CD14-positive monocyte (primary cell): Measurements from ENCODE around the gene MED27. TPM values are rescaled to one million over a fixed set of nuclear protein-coding genes. Genes with fewer than 3 reads are reported as not detected.

ENCODE experiments used
- DNase-seq, 3 donors: peaks; one replicate each; pipeline ENCODE4 v3.0.0-alpha.2; 2011 to 2022
- H2AFZ ChIP-seq: 2 replicates; pipeline ENCODE4 v1.6.0; 2012; ENCODE audit warnings: mild to moderate bottlenecking, low read depth, low read length, inconsistent platforms; ENCODE audit not compliant: insufficient read depth, poor library complexity, severe bottlenecking
- H3K27ac ChIP-seq, 2 donors: 1 replicate in 1 of 2; 2 replicates in 1 of 2; pipeline ENCODE4 v1.5.1; 2012 to 2013; ENCODE audit warnings: low read length in 2 of 2, control low read depth in 1 of 2, inconsistent platforms in 1 of 2, low read depth in 1 of 2, mild to moderate bottlenecking in 1 of 2
- H3K27me3 ChIP-seq, 2 donors: one replicate each; pipeline versions ENCODE4 v1.6.0 to v1.6.1; 2011 to 2013; ENCODE audit warnings: low read length in 2 of 2; ENCODE audit not compliant: control insufficient read depth in 2 of 2, insufficient read depth in 2 of 2
- H3K36me3 ChIP-seq, 2 donors: replicated peaks in 1 of 2; 1 replicate in 1 of 2; 2 replicates in 1 of 2; pipeline versions ENCODE4 v1.5.1 to v1.6.1; 2012 to 2013; ENCODE audit warnings: low read length in 2 of 2, control low read depth in 1 of 2, inconsistent platforms in 1 of 2, mild to moderate bottlenecking in 1 of 2; ENCODE audit not compliant: insufficient read depth in 2 of 2, control insufficient read depth in 1 of 2
- H3K4me1 ChIP-seq, 2 donors: 1 replicate in 1 of 2; 2 replicates in 1 of 2; pipeline versions ENCODE4 v1.5.1 to v1.6.1; 2012 to 2013; ENCODE audit warnings: low read length in 2 of 2, control low read depth in 1 of 2, inconsistent platforms in 1 of 2, mild to moderate bottlenecking in 1 of 2, moderate library complexity in 1 of 2; ENCODE audit not compliant: insufficient read depth in 2 of 2, control insufficient read depth in 1 of 2
- H3K4me2 ChIP-seq: replicated peaks from 2 replicates; pipeline ENCODE3; 2012; ENCODE audit warnings: low read length, moderate library complexity, mild to moderate bottlenecking; ENCODE audit not compliant: poor library complexity, severe bottlenecking; ENCODE audit errors: extremely low read depth
- H3K4me3 ChIP-seq, 3 experiments: fragments of 200-600 bp in 1 of 3; sonication (generic) in 1 of 3; replicated peaks in 1 of 3; 1 replicate in 2 of 3; 2 replicates in 1 of 3; pipeline ENCODE4 v1.5.1; 2011 to 2013; ENCODE audit warnings: low read length in 3 of 3, mild to moderate bottlenecking in 3 of 3, control low read depth in 2 of 3, low read depth in 2 of 3, inconsistent platforms in 1 of 3, moderate library complexity in 1 of 3
- H3K79me2 ChIP-seq: 2 replicates; pipeline ENCODE4 v1.6.0; 2012; ENCODE audit warnings: mild to moderate bottlenecking, control low read depth, inconsistent platforms, low read length, moderate library complexity; ENCODE audit not compliant: insufficient read depth
- H3K9ac ChIP-seq: 2 replicates; pipeline ENCODE4 v1.6.0; 2017; ENCODE audit warnings: low read length, mild to moderate bottlenecking; ENCODE audit not compliant: insufficient read depth, poor library complexity, severe bottlenecking
- H3K9me3 ChIP-seq, 2 donors: replicated peaks in 1 of 2; 1 replicate in 1 of 2; 2 replicates in 1 of 2; pipeline versions ENCODE4 v1.5.1 to v1.6.1; 2012 to 2013; ENCODE audit warnings: low read length in 2 of 2, control low read depth in 1 of 2; ENCODE audit not compliant: control insufficient read depth in 1 of 2, insufficient read depth in 1 of 2
- H4K20me1 ChIP-seq: 2 replicates; pipeline ENCODE4 v1.6.0; 2012; ENCODE audit warnings: mild to moderate bottlenecking, low read length, control low read depth, moderate library complexity; ENCODE audit not compliant: insufficient read depth
- H3K27ac Mint-ChIP-seq, 7 donors: one replicate each; pipeline ENCODE4 v1.8.0; 2020; ENCODE audit warnings: mild to moderate bottlenecking in 7 of 7, mixed read lengths in 7 of 7, moderate library complexity in 6 of 7, inconsistent platforms in 2 of 7
- H3K27me3 Mint-ChIP-seq, 3 donors: one replicate each; pipeline ENCODE4 v1.8.0; 2021 to 2022; ENCODE audit warnings: low read depth in 3 of 3, mild to moderate bottlenecking in 3 of 3, mixed read lengths in 3 of 3, moderate library complexity in 3 of 3, inconsistent platforms in 1 of 3
- H3K36me3 Mint-ChIP-seq, 2 donors: one replicate each; pipeline ENCODE4 v1.8.0; 2020; ENCODE audit warnings: mixed read lengths in 2 of 2, inconsistent platforms in 1 of 2, mild to moderate bottlenecking in 1 of 2
- H3K4me1 Mint-ChIP-seq: one replicate; pipeline ENCODE4 v1.8.0; 2020; ENCODE audit warnings: mild to moderate bottlenecking, mixed read lengths
- H3K4me3 Mint-ChIP-seq, 2 donors: one replicate each; pipeline ENCODE4 v1.8.0; 2020; ENCODE audit warnings: mild to moderate bottlenecking in 2 of 2, mixed read lengths in 2 of 2, moderate library complexity in 1 of 2
- H3K9me3 Mint-ChIP-seq, 7 donors: one replicate each; pipeline ENCODE4 v1.8.0; 2020 to 2022; ENCODE audit warnings: mixed read lengths in 7 of 7, mild to moderate bottlenecking in 6 of 7, moderate library complexity in 6 of 7, inconsistent platforms in 2 of 7
- WGBS: methylation state at CpG from one replicate; pipeline ENCODE4 v1.1.5; 2013; ENCODE audit warnings: missing lambda C conversion rate; ENCODE audit not compliant: insufficient coverage; 5-methylcytosine and 5-hydroxymethylcytosine counted together
- intact Hi-C, 2 donors: fragments of 100-400 bp; cut with micrococcal nuclease; formaldehyde crosslinking; loops; one replicate each; pipeline versions ENCODE4 v1.15.0 to v1.15.1; 2023
- polyA plus RNA-seq, 3 donors: library from polyadenylated mRNA; depleted of rRNA in 1 of 3; unstranded in 2 of 3; stranded (reverse) in 1 of 3; fragments of 300-500 nt in 2 of 3; fragments of >200 nt in 1 of 3; fragmentation: Illumina TruSeq in 2 of 3; gene quantifications; 1 replicate in 2 of 3; 2 replicates in 1 of 3; pipeline ENCODE4 v1.2.3, GENCODE V29; 2012 to 2021
- TF ChIP-seq, protein P1 (sequence below): fragments of 200-600 bp; IDR thresholded peaks from one replicate; pipeline ENCODE4 v1.8.0; 2022; ENCODE audit warnings: antibody characterized with exemption, mild to moderate bottlenecking

The MED27 gene
- polyA plus RNA-seq, 3 donors: 14.0 to 26.9 (median 25.8) TPM

DNA sequence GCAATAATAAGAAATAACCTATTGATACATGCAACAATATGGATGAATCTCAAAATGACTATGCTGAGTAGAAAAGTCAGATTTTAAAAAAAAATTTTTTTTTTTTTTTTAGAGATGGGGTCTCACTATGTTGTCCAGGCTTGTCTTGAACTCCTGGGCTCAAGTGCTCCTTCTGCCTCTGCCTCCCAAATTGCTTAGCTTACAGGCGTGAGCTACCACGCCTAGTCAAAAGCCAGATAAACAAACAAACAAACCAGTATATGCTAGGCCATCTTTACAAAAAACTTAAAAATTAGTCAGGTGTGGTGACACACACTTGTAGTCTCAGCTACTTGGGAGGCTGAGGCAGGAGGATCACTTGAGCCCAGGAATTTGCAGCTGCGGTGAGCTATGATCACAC, 79.0 kb downstream of the MED27 start:
- H3K9ac ChIP-seq: no peak overlapping the region
- no peak overlapping the region for H3K27ac Mint-ChIP-seq
- H3K36me3 ChIP-seq: peaks cover 0 to 8% of the 10 kb centered on the region in 2 donors
- no peaks in the 10 kb centered on the region for H3K79me2 ChIP-seq
- intact Hi-C loops: no loop called here
- H3K36me3 Mint-ChIP-seq: peaks cover 16 to 28% of the 10 kb centered on the region in 2 donors
- H3K27ac ChIP-seq: no peak overlapping the region
- no peaks in the 10 kb centered on the region for H3K9me3 ChIP-seq
- H3K4me3 ChIP-seq: no peak overlapping the region
- peaks cover 0 to 3% (median 0%) of the 10 kb centered on the region in 7 donors for H3K9me3 Mint-ChIP-seq
- H3K4me3 Mint-ChIP-seq: no peak overlapping the region
- 100% methylated on average over 1 of the region's 3 CpGs for WGBS
- TF ChIP-seq, protein P1, sequence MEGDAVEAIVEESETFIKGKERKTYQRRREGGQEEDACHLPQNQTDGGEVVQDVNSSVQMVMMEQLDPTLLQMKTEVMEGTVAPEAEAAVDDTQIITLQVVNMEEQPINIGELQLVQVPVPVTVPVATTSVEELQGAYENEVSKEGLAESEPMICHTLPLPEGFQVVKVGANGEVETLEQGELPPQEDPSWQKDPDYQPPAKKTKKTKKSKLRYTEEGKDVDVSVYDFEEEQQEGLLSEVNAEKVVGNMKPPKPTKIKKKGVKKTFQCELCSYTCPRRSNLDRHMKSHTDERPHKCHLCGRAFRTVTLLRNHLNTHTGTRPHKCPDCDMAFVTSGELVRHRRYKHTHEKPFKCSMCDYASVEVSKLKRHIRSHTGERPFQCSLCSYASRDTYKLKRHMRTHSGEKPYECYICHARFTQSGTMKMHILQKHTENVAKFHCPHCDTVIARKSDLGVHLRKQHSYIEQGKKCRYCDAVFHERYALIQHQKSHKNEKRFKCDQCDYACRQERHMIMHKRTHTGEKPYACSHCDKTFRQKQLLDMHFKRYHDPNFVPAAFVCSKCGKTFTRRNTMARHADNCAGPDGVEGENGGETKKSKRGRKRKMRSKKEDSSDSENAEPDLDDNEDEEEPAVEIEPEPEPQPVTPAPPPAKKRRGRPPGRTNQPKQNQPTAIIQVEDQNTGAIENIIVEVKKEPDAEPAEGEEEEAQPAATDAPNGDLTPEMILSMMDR: no peak
- no peak overlapping the region for H3K4me2 ChIP-seq
- H4K20me1 ChIP-seq: peaks cover 32% of the 10 kb centered on the region
- H3K4me1 Mint-ChIP-seq: peaks cover 27% of the 10 kb centered on the region
- H2AFZ ChIP-seq: no peak overlapping the region
- H3K27me3 ChIP-seq: no peaks in the 10 kb centered on the region
- peaks cover 0 to 2% of the 10 kb centered on the region in 2 donors for H3K4me1 ChIP-seq
- no peak for DNase-seq
- peaks cover 0 to 3% (median 0%) of the 10 kb centered on the region in 3 donors for H3K27me3 Mint-ChIP-seq

DNA sequence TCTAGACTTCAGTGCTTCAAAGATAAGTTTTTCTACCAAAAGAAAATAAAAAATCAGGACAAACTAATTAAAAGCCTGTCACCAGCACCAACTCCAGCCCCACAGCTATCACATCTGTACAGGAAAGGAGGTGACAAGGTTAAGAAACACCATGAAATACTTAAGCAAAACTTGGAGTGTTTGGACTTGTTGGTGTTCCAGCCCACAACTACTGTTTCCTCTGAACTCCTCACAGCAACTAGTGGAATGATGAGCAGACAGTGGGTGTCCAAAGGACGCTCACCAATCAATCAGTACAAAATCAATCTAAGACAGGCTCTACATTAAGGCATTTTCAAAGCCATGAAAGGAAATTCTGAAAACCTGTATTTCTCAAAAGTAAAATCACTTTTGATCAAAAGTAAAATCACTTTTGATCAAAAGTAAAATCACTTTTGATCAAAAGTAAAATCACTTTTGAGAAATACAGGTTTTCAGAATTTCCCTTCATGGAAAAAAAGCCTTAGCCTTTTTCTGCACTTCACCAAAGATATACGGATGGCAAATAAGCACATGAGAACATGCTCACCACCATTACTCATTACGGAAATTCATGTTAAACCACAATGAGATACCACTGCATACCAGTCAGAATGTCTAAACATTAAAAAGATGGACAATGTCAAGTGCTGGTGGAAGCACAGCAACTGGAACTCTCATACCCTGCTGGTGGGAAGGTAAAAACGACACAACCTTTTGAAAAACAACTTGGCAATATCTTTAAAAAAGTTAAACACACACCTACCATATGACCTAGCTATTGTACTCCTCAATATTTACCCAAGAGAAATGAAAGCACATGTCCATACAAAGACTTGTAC, 79.7 kb downstream of the MED27 start:
- WGBS: 86% methylated on average over 2 of the region's 4 CpGs
- no peaks in the 10 kb centered on the region for H3K27me3 ChIP-seq
- H3K4me1 ChIP-seq: no peaks in the 10 kb centered on the region
- no peaks in the 10 kb centered on the region for H3K9me3 ChIP-seq
- H3K9ac ChIP-seq: no peak overlapping the region
- H3K36me3 ChIP-seq: peaks cover 0 to 11% of the 10 kb centered on the region in 2 donors
- intact Hi-C loops: no loop called here
- no peak overlapping the region for H3K27ac ChIP-seq
- Mint-ChIP-seq H3K9me3 (peaks cover 0 to 3% (median 0%) of the 10 kb centered on the region in 7 donors), H3K27ac (no peak overlapping the region), H3K4me1 (peaks cover 20% of the 10 kb centered on the region), H3K4me3 (no peak overlapping the region), H3K36me3 (peaks cover 19 to 34% of the 10 kb centered on the region in 2 donors), H3K27me3 (peaks cover 0 to 3% (median 0%) of the 10 kb centered on the region in 3 donors)
- no peaks in the 10 kb centered on the region for H3K79me2 ChIP-seq
- TF ChIP-seq, protein P1: no peak
- no peak overlapping the region for H3K4me2 ChIP-seq
- DNase-seq: no peak
- H2AFZ ChIP-seq: no peak overlapping the region
- H3K4me3 ChIP-seq: no peak overlapping the region
- peaks cover 25% of the 10 kb centered on the region for H4K20me1 ChIP-seq
